NCI-H526 treated with DMSO at 0.1 percent for 48 hours (cell line): ENCODE measurements around the gene PILRA.
A peak's percentile ranks its signal among the peaks of the same experiment; 100 is the strongest.
"Not testable (repeated sequence)": the region's sequence is repeated elsewhere in the genome, so short reads cannot be mapped to it uniquely, and the experiment has no call there.

Experiments
- DNase-seq: peaks from one replicate; lab custom pipeline; 2025; lab: John Stamatoyannopoulos, UW

PILRA gene

DNA sequence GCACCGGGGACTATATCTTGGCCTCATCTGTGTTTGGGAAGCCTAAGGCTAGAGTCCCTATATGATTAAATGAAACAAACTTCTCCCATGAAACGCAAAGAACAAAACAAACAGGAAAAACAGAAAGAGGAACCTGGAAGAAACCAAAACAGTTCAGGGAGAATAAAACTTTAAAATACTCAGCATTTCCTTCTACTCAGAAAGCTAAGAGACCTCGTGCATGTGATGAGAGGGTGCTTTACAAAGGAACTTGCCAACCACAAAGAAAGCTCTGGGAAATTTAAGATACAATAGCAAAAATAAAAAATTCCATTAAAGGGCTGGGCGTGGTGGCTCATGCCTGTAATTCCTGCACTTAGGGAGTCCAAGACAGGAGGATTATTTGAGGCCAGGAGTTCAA is 6.9 kb downstream of the PILRA start:
- no peak for DNase-seq

DNA sequence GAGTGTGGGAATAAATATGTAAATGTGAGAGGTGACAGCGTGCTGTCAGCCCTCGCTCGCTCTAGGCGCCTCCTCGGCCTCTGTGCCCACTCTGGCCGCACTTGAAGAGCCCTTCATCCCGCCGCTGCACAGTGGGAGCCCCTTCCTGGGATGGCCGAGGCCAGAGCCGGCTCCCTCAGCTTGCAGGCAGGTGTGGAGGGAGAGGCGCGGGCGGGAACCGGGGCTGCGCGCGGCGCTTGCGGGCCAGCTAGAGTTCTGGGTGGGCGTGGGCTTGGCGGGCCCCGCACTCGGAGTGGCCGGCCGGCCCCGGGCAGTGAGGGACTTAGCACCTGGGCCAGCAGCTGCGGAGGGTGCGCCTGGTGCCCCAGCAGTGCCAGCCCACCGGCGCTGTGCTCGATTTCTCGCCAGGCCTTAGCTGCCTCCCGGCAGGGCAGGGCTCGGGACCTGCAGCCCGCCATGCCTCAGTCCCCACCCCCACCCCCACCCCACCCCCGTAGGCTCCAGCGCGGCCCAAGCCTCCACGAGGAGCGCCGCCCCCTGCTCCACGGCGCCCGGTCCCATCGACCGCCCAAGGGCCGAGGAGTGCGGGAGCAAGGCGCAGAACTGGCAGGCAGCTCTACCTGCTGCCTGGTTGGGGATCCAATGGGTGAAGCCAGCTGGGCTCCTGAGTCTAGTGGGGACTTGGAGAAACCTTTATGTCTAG is 8.4 kb downstream of the PILRA start:
- DNase-seq: not testable (repeated sequence)

DNA sequence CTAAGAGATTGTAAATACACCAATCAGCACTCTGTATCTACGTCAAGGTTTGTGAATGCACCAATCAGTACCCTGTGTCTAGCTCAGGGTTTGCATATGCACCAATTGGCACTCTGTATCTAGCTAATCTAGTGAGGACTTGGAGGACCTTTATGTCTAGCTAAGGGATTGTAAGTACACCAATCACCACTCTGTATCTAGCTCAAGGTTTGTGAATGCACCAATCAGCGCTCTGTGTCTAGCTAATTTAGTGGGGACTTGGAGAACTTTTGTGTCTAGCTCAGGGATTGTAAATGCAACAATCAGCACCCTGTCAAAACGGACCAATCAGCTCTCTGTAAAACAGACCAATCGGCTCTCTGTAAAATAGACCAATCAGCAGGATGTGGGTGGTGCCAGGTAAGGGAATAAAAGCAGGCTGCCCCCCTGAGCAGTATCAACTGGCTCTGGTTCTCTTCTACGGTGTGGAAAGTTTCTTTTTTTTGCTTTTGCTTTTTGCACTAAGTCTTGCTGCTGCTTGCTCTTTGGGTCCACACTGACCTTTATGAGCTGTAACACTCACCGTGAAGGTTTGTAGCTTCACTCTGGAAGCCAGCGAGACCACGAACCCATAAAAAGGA is 9.1 kb downstream of the PILRA start:
- not testable (repeated sequence) for DNase-seq

DNA sequence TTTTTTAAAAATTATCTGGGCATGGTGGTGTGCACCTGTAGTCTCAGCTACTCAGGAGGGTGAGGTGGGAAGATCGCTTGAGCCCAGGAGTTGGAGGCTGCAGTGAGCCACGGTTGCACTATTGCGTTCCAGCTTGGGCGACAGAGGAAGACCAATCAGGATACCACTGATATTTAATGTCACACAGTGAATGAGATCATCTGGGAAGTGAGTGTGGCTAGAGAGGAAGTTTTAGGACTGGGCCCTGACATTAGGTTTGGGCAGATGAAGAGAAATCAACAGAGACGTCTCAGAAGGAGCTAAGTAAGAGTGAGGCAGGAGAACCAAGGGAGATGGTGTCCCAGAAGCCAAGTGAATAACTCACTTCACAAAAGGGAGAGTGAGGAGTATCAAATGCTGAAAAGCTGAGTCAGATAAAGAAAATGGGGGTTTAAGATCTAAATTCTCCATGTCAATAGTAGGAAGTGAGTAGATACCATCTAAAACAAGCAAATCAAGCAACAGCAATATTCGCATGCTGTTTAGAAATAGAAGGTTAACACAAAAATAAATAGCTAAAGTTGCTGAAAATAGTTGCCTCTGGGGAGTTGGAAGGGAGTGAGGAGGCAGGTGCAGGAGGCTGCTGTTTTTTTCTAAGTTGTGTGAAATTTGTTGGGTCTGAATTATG is 11.5 kb downstream of the PILRA start:
- no peak for DNase-seq

DNA sequence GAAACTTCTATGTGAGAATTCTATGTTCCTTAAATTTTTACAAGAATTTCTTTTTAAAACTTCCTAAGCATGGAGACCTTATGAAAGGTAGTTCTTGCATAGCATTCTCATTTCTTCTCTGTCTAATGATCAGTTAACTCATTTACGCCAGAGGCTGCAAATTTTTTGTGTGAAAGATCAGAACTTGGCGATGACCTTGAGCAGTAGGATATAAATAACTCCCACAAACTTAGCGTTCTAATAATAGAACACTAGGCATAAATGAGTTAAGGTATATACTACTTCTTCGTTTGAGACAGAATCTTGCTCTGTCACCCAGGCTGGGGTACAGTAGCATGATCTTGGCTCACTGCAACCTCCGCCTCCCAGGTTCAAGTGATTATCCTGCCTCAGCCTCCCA is 13.7 kb downstream of the PILRA start:
- no peak for DNase-seq

DNA sequence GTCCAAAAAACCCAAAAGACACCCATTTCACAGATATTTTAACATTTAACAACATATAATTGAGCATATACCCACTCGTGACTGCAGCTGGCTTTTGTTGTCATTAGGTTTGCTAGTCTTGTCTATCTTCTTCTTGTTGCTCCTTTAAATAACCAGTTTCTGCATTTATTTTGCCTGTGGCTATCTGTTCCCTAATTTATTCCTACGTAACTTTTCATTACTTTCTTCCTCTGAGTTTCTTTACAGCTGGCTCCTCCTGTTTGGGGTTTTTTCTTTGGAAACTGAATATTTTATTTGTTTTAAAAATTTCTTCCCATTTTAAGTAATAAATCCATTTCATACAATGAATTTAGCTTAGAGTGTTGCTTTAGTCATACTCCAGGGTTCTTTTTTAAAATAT is 14.4 kb downstream of the PILRA start:
- no peak for DNase-seq

DNA sequence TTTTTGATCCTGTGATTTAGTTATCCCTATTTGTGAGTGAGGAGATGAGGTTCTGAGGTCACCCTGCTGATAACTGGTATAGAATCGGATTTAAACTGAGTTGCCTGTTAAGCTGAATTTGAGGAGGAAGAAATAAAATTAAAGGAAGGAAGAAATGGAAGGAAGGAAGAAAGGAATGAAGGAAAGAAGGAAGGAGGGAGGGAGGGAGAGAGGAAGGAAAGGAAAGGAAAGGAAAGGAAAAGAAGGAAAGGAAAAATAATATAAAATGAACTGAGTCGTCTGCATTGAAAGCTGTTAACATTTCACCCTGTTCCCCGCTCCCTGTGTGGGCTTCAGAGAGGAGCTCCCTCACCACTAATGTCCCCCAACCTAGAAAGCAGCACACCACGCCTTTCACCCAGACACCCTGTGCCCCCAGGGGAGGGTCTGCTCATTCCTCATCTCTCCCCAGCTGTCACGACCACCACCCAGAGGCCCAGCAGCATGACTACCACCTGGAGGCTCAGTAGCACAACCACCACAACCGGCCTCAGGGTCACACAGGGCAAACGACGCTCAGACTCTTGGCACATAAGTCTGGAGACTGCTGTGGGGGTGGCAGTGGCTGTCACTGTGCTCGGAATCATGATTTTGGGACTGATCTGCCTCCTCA is 16.3 kb downstream of the PILRA start:
- DNase-seq: no peak

DNA sequence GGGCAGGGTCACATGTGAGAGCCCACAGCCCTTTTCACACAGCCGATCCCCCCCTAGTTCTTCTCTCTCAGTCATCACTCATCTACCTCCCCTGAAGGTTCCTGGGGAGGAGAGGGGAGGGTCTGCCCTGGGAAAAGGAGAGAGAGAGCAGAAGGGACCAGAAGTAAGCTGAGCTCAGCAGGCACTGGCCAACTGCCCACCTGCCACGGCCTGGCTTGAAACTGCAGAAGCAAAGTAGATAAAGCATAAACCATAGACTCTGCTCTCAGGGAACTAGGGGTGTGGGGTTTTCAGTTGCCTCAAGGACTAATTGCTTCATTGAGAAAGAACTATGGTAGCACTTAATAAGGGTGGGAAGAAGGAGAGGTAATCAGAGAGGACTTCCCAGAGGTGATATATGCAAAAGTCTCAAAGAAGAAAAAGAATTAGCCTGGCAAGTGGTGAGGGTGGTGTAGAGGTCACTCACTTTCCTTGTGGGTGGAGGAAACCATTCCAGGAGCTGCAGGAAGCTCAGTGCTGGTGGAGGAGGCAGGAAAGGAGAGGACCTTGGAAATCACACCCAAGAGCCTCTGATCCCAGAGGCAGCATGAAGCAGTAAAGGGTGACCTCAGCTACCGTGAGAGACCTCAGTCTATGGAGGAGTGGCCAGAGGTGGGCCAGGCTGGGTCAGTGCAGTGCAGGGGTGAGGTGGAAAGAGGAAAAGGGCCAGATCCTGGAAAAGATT is 17.2 kb downstream of the PILRA start:
- DNase-seq: no peak

DNA sequence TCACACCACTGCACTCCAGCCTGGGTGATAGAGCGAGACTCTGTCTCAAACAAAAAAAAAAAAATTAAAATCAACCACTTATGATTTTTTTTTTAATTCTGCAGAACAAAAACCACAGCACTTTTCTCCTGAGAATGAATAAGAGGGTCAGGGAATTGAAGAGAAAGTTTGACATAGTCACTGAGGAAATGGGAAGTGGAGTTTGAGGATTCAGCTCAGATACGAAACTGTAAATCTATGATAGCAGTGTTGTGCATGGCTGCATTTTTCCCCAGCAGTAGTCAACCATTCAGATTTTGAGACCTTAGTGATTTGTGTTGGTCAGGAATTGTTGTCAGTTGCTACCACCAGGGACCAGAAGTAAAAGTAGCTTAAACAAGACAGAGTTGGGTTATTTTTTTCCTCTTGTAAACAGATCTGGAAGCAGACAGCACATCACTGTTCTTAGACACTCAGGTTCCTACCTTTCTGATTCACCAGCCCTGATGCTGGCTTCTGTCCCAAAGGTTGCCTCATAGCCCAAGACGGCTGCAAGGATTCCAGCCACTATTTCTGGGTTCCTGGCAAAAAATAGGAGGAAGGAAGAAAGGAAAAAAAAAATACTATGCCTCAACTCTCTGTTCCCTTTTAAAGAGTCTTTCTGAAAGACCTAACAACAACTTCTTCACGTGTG is 20.1 kb downstream of the PILRA start:
- DNase-seq: no peak

DNA sequence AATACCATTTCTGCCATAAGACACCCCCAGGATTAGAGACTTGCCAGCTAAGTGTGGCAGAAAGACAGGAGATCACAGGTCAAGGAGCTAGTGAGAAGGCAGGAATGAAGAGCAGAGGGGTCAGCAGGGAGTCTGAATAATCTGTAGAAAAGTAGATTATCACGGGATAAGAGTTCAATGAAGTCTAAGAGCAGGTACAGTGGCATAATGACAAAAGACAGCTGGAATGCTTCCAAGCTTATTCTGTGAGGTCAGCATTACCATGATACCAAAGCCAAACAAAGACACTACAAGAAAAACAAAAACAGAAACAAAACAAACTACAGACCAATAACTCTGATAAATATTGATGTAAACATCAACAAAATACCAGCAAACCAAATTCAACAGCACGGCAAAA is 20.8 kb downstream of the PILRA start:
- no peak for DNase-seq

DNA sequence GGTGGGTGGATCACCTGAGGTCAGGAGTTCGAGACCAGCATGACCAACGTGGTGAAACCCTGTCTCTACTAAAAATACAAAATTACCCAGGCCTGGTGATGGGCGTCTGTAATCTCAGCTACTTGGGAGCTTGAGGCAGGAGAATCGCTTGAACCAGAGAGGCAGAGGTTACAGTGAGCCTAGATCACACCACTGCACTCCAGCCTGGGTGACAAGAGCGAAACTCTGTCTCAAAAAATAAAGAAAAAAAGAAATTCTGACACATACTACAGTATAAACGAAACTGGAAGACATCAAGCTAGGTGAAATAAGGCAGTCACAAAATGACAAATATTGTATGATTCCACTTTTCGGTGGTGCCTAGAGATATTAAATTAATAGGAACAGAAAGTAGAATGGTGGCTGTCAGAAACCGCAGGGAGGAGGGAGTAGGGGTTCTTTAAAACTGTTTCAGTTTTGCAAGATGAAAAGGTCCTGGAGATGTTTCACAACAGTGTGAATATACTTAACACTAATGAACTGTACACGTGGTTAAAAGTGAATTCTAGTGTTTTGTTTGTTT is 23.2 kb downstream of the PILRA start:
- no peak for DNase-seq

DNA sequence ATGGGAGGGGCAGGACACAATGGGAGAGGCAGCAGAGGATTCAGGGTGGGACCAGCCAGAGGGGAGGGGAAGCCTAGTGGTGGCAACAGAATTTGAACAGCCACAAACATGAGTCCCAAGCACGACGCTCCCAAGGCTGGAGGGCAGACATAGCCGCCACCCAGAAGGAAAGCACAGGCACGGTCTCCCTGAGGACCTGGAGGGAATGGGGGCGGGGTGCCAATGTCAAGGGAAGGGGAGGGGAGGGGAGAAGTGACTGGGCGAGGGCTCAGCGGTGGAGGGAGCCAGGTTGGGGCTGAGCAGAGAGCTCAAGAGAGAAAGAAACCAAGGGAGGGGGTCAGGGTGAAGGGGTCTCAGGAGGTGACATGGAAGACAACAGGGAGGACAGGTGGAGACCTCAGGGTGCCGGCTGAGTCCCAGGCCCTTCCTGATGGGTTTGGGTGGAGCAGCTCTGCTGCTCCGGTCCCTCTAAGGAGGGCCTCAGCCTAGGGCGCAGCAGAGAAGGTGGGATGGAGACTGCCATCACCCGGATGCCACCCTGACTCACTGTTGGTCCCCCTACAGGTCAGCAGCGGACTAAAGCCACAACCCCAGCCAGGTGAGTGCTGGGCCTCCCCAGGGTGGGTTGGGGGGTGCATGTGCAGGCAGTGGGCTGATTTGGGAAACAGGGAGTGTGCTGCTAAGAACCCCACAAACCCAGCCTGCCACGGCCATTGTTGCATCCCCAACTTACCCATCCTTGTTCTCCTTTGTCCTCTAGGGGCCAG is 24.2 kb downstream of the PILRA start:
- no peak for DNase-seq

DNA sequence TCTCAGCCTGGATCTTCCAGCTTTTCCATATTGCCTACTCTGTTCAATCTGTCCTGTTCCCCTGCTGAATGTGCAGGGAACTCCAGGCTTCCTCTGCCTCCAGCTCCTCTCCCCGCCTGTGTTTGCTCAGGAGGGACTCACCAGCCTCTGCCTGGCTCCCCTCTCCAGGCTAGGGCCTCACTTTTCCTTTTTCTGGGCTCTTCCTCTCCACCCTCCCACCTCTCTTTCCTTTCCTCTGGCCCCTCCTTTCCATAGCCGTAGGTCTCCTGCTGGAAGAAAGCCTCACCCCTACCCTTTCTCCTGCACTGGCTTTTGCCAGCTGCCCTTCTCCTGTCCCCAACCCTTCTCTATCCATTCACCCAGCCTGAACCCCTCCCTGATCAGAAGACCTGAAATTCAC is 25.0 kb downstream of the PILRA start:
- DNase-seq: no peak

DNA sequence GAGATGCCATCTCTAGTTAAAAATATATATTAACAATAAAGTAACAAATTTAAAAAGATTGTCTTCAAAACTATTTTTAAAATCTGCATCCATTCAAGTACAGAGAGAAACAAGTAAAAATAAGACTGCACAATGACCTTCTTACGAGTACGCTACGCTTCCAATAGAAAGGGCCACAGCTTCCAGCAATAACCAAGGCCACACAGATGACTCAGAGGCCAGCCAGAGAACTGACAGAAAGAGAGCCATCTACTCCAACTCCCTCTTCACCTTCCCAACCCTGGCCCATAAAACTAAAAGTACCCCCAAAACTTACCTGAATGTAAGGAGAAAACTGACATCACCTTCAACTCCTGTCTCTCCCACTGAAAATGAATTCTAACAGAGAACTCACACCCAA is 26.8 kb downstream of the PILRA start:
- DNase-seq: no peak

DNA sequence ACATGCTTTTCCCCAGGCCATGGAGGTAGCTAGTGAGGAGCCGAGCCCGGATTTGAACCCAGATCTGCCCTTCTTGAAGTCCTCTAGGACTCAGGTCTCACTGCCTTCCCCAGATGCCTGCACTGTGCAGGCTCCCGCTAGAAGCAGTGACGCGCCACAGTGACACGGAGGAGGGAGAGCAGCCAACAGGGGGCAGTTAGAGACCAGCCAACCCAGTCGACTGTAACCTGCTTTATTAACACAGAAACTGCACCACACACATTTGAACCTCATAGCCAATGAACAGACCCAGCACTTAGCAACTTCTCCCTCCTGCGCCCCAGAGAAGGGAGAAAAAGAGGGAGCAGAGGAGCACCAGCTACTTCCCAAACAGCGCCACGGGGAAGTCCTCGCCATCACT is 27.4 kb downstream of the PILRA start:
- no peak for DNase-seq

DNA sequence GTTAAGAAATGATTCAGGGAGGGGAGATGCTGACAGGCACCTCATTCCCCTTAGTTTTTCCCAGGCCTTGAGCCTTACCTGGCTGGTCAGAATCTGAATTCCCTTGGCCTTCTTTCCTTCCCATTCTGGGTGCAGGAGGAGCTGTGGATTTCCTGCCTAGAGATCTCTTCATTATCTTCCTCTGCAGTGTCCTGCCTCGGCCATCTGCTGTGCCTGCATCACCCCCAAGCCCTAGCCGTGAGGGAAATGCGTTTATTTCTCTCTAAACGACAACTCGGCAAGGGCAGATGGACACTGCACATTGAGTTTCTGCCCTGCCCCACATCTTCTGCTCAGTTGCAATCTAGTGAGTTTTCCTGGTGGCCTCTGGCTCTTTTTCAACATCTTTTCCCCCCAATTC is 28.5 kb downstream of the PILRA start:
- DNase-seq: no peak

DNA sequence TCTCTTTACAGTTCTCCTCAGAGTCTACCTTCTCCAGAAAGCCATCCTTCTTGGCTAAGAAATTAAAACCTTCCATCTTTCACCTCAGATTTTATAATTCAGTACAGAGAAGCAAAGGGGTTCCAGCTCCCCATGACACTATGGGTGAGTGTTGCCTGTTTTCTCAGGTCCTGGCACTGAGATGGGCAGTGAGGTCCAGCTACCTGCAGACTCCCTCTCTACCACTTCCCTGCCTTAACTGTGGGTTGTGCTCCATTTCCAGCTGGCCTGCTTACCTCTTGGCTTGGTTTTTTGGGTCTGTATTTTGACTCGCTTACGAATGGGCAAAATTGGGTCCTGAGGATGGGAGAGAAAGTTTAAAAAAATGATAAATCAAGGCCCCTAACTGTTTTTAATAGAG is 29.0 kb downstream of the PILRA start:
- DNase-seq: no peak

DNA sequence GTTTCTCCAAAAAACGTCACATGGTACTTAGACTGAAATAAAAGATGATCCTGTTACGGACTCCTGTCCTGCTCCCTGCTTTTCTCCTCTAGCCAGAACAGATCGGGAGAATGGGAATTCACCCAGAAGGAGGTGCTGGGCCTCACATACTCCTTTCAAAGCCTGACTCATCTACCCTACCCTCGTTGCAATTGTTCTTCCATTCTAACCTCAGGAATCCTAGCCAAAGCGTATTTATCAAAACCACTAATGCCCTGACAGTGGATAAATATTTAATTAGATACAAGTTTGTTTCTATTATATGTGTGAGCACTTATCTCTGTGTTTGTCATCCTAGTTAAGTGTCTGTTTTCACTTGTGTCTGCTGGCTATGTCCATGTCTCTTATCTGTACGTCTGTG is 33.5 kb downstream of the PILRA start:
- no peak for DNase-seq

DNA sequence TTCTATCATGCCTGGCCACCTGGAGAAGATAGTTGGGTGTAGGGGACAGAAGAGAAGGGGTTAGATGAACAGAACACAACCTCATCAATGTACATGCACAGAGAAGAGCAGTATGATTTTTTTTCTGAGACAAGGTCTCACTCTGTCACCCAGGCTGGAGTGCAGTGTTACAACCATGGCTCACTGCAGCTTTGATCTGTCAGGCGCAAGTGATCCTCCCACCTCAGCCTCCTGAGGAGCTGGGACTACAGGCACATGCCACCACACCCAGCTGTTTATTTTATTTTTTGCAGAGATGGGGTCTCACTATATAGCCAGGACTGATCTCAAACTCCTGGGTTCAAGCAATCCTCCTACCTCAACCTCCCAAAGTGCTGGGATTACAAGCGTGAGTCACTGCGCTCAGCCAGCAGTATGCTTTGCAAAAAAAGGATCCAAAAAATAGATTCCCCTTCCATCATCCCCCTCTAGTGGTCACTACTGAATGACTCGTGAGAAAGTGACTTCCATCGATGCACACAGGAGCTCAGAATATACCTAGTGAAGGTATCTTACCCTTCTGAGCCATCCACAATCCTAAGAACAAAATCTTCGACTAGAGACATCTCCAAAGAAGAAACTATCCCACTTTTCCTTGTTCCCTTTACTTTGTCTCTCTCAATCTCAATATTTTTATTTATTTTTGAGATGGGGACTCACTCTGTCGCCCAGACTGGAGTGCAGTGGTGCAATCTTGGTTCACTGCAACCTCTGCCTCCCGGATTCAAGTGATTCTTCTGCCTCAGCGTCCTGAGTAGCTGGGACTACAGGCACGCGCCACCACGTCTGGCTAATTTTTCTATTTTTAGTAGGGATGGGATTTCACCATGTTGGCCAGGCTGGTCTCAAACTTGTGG is 34.2 kb downstream of the PILRA start:
- peak; percentile 18 for DNase-seq

DNA sequence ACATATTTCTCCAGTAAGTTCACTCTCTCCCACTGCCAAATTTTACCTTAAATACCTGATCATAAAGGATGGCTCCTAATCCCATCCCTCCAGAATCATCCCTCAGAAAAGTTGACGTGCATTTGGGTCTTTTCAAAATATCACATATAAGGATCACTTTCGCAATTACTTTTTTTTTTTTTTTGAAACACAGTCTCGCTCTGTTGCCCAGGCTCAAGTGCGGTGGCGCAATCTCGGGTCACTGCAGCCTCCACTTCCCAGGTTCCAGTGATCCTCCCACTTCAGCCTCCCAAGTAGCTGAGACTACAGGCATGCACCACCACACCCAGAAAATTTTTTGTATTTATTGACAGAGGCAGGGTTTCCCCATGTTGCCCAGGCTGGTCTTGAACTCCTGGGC is 37.8 kb downstream of the PILRA start:
- DNase-seq: no peak
